Activated naive CD4-positive, alpha-beta T cell treated with anti-CD3 and anti-CD28 coated beads, Interleukin-2, amount 50 U/mL, for 24 hours (primary cell): ENCODE data around the gene POLA2.
"Not testable (repeated sequence)": the region's sequence is repeated elsewhere in the genome, so short reads cannot be mapped to it uniquely, and the experiment has no call there.

Experiments used
- H3K27ac Mint-ChIP-seq: one replicate; pipeline ENCODE4 v1.8.0; 2021; ENCODE audit warnings: mild to moderate bottlenecking, mixed read lengths
- H3K27me3 Mint-ChIP-seq: one replicate; pipeline ENCODE4 v1.8.0; 2021; ENCODE audit warnings: mixed read lengths
- H3K36me3 Mint-ChIP-seq: one replicate; pipeline ENCODE4 v1.8.0; 2021; ENCODE audit warnings: mixed read lengths
- H3K4me1 Mint-ChIP-seq: one replicate; pipeline ENCODE4 v1.8.0; 2021; ENCODE audit warnings: mixed read lengths
- H3K4me3 Mint-ChIP-seq: one replicate; pipeline ENCODE4 v1.8.0; 2021; ENCODE audit warnings: mild to moderate bottlenecking, mixed read lengths
- H3K9me3 Mint-ChIP-seq: one replicate; pipeline ENCODE4 v1.8.0; 2021; ENCODE audit warnings: mixed read lengths

The POLA2 gene

DNA sequence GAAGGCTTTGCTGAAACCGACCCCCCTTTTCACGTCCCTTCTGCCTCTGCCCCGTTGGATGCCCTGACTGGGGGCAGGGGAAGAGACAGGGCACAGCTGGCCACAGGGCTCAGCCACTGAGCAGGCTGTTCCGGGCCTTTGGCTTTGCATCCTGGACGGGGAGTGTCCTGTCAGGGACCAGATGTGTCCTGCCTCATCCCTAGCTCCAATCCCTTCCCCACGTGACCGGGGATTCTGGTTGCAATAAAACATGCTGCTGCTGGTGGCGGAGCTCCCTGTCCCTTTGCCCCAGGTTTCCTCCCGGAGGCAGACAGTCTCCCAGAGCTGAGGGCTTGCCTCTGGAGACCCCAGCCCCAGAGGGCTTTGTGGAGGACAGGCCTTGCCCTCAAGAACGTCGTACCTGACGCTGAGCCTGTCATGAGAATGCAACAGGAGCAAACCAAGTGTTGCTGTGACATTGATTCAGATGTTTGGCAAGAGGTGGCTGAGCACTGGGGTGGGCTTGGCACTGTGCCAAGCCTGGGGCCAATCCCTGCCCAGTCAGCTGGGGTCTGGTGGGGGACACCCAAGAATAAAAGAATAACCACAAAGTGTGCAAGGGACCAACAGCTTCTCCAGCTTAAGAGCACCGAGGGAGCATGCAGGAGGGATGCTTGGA lies 60.2 kb downstream of the POLA2 start:
- peaks cover 1% of the 10 kb centered on the region for H3K27me3 Mint-ChIP-seq
- H3K27ac Mint-ChIP-seq = no peak overlapping the region
- no peak overlapping the region for H3K4me3 Mint-ChIP-seq
- no peaks in the 10 kb centered on the region for H3K9me3 Mint-ChIP-seq
- H3K4me1 Mint-ChIP-seq = no peaks in the 10 kb centered on the region
- H3K36me3 Mint-ChIP-seq = no peaks in the 10 kb centered on the region

DNA sequence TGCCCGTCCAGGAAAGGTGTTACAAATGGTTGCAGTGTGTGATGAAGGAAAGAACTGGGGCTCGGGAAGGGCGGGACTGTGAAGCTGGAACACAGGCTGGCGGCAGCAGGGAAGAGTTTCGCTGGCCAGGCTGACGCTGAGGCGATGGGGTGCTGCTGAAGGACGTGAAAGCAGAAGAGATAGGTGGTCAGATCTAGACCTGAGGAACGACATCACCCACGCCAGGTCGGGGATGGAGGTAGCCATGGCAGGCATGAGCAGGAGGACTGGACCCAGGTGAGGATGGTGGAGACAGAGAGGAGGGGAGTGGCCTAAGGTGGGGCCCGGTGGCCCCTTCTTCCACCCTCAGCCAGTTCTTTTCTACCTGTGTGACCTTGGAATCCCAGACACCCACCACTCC lies 62.1 kb downstream of the POLA2 start:
- Mint-ChIP-seq H3K36me3 (no peaks in the 10 kb centered on the region), H3K4me3 (no peak overlapping the region), H3K27me3 (no peaks in the 10 kb centered on the region), H3K4me1 (no peaks in the 10 kb centered on the region), H3K27ac (no peak overlapping the region), H3K9me3 (no peaks in the 10 kb centered on the region)

DNA sequence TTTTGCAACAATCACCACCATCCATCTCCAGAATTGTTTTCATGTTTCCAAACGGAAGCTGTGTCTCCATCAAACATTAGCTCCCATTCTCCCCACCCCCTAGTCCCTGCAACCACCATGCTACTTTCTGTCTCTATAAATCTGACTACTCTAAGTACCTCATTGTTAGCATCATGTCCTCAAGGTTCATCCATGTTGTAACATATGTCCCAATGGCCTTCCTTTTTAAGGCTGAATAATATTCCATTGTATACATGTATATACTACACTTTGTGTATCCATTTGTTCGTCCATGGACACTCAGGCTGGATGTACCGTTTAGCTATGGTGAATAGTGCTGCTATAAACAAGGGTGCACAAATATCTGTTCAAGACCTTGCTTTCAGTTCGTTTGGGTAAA lies 63.7 kb downstream of the POLA2 start:
- Mint-ChIP-seq H3K4me1 (peaks cover 7% of the 10 kb centered on the region), H3K27ac (no peak overlapping the region), H3K27me3 (no peaks in the 10 kb centered on the region), H3K36me3 (no peaks in the 10 kb centered on the region), H3K9me3 (no peaks in the 10 kb centered on the region), H3K4me3 (no peak overlapping the region)

DNA sequence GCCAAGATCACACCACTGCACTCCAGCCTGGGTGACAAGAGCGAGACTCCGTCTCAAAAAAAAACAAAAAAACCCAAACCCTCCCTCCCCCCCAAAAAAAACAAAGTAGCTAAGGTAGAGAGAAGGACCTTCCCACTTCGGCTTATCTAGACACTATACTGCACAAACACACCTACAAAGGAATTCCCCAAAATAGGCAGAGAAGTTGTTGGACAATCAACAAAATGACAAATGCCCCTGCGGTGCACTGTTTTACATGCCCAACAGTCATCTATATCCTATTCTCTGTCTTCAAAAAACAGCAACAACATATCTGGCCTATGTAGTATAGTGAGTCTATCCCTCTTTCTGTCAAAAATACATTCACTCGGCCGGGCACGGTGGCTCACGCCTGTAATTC lies 65.3 kb downstream of the POLA2 start:
- Mint-ChIP-seq H3K27me3 (no peaks in the 10 kb centered on the region), H3K9me3 (no peaks in the 10 kb centered on the region), H3K4me3 (no peak overlapping the region), H3K4me1 (peaks cover 7% of the 10 kb centered on the region), H3K36me3 (no peaks in the 10 kb centered on the region), H3K27ac (no peak overlapping the region)

DNA sequence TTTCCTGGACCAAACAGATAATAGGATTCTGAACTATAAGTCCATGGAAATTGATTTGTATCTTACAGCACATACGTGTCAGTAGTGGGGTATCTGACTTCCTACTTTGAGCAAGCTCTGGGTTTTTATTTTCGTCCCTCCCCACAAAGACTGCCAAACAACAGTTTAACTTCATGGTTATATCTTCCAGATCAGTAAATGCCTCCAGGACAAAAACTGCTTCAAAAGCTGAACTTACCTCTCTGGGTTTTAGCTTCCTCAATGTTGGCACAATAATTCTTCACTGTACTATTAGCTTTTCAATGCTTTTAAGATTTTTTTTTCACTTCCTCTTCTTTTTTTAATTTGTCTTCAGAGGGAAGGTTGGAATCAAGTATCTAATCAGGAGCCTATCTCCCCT lies 67.7 kb downstream of the POLA2 start:
- Mint-ChIP-seq H3K27ac (peak overlapping the region; percentile 84), H3K9me3 (no peaks in the 10 kb centered on the region), H3K4me3 (no peak overlapping the region), H3K36me3 (no peaks in the 10 kb centered on the region), H3K27me3 (no peaks in the 10 kb centered on the region), H3K4me1 (peaks cover 9% of the 10 kb centered on the region)

DNA sequence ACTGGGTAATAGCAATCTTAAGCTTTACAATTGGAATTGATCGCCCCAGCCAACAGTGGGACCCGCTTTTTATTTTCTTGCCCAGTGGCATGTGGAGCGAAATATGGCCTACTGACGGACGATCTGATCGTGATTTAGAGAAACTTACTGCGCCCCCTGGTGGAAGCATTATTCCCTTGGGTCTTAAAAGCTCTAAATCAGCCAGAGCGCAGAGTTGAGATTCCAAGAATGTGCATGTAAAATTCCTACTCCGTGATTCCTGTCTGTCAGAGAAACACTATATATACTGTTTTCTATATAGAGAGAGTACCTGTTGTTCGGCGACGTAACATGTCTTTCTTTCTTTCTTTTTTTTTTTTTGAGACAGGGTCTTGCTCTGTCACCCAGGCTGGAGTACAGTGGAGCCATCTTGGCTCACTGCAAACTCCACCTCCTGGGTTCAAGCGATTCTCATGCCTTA lies 68.2 kb downstream of the POLA2 start:
- Mint-ChIP-seq H3K27ac (peak overlapping the region; percentile 84), H3K4me1 (peaks cover 14% of the 10 kb centered on the region), H3K27me3 (no peaks in the 10 kb centered on the region), H3K4me3 (peak overlapping the region; percentile 46), H3K9me3 (no peaks in the 10 kb centered on the region), H3K36me3 (no peaks in the 10 kb centered on the region)

DNA sequence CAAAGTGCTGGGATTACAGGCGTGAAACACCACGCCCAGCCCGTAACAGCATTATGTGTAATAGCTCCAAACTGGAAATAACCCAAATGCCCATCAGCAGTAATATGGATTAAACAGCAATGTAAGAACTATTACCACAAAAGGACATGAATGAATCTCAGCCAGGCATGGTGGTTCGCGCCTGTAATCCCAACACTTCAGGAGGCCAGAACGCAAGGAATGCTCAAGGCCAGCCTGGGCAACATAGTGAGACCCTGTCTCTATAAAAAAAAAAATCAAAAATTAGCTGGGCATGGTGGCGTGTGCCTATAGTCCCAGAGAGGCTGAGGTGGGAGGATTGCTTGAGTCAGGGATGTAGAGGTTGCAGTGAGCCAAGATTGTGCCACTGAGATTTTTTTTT lies 68.8 kb downstream of the POLA2 start:
- no peak overlapping the region for H3K4me3 Mint-ChIP-seq
- peaks cover 20% of the 10 kb centered on the region for H3K4me1 Mint-ChIP-seq
- H3K36me3 Mint-ChIP-seq = no peaks in the 10 kb centered on the region
- no peaks in the 10 kb centered on the region for H3K27me3 Mint-ChIP-seq
- H3K9me3 Mint-ChIP-seq = no peaks in the 10 kb centered on the region
- H3K27ac Mint-ChIP-seq = no peak overlapping the region

DNA sequence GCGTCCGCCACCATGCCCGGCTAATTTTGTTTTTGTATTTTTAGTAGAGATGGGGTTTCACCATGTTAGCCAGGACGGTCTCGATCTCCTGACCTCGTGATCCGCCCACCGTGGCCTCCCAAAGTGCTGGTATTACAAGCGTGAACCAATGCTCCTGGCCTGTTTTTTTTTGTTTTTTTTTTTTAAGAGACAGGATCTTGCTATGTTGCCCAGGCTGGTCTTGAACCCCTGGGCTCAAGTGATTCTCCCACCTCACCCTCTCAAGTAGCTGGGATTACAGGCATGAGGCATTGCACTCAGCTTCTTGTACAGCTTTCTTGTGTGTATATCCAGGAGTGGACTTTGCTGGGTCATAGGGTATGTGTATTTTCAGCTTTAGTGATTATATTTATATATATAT lies 70.8 kb downstream of the POLA2 start:
- not testable (repeated sequence) for H3K9me3 Mint-ChIP-seq, H3K36me3 Mint-ChIP-seq, H3K27ac Mint-ChIP-seq, H3K4me3 Mint-ChIP-seq, H3K27me3 Mint-ChIP-seq
- H3K4me1 Mint-ChIP-seq = peaks cover 23% of the 10 kb centered on the region

DNA sequence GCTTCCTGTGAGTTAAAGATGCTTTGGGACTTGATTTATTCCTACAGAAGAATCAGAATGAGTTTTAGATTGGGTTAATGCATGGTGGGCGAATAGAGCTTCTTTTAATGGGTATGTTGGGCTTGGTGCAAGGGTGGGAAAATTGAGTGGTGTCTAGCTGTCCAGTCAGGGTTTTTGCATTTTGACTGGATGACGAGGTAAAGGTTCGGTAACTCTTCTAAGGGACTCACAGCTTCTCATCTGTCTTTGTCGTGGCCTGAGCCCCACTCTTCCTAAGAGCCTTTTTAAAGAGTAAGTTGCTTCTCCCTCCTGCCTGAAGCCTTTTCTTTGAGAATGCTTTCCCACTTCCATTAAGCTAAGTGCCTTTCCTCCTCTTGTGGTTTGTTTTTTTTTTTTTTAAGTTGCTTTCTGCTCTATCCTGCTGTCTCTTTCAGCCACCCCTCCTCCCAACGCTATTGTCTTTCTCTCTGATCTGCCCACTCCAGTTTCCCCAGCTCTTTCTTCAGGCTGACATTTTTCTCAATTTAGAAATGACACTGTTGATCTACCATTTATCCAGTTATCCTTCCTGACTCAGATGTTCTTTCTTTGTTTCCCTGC lies 73.0 kb downstream of the POLA2 start:
- peak overlapping the region; percentile 84 for H3K27ac Mint-ChIP-seq
- peaks cover 5% of the 10 kb centered on the region for H3K36me3 Mint-ChIP-seq
- H3K4me3 Mint-ChIP-seq = peak overlapping the region; percentile 93
- no peaks in the 10 kb centered on the region for H3K27me3 Mint-ChIP-seq
- peaks cover 38% of the 10 kb centered on the region for H3K4me1 Mint-ChIP-seq
- no peaks in the 10 kb centered on the region for H3K9me3 Mint-ChIP-seq

DNA sequence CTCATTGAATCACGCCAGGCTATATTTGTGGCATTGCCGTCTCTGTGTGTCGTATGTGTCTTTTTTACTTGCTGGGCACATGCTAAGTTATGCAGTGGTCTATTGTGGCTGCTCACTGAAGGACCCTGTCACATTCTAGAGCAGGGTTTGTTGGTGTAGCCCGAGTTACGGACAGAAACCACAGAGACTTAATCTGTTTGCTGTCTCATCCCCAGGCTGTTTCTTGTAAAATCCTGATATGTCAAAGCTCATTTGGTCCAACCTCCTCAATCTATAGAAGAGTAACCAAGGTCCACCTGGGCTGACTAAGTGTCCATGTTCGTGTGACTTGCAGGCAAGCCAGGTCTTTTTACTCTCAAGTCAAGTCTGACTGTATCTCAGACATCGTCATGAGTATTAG lies 76.9 kb downstream of the POLA2 start:
- H3K9me3 Mint-ChIP-seq = no peaks in the 10 kb centered on the region
- H3K4me1 Mint-ChIP-seq = peaks cover 41% of the 10 kb centered on the region
- H3K36me3 Mint-ChIP-seq = peaks cover 12% of the 10 kb centered on the region
- peak overlapping the region; percentile 90 for H3K27ac Mint-ChIP-seq
- no peaks in the 10 kb centered on the region for H3K27me3 Mint-ChIP-seq
- peak overlapping the region; percentile 40 for H3K4me3 Mint-ChIP-seq

DNA sequence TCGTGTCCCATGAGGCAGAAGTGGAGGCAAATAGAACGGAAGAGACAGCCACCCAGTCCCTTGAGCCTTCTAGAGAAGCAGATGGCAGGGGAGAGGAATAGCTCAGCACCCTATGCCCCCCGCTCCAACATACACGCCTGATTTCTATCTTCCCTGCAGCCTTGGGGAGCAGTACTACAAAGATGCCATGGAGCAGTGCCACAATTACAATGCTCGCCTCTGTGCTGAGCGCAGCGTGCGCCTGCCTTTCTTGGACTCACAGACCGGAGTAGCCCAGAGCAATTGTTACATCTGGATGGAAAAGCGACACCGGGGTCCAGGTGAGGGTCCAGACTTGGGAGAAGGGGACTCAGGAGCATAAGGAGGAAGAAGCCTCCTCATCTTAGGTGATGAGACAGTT lies 78.5 kb downstream of the POLA2 start:
- Mint-ChIP-seq H3K4me3 (no peak overlapping the region), H3K4me1 (peaks cover 32% of the 10 kb centered on the region), H3K9me3 (no peaks in the 10 kb centered on the region), H3K27me3 (no peaks in the 10 kb centered on the region), H3K36me3 (peaks cover 16% of the 10 kb centered on the region), H3K27ac (no peak overlapping the region)

DNA sequence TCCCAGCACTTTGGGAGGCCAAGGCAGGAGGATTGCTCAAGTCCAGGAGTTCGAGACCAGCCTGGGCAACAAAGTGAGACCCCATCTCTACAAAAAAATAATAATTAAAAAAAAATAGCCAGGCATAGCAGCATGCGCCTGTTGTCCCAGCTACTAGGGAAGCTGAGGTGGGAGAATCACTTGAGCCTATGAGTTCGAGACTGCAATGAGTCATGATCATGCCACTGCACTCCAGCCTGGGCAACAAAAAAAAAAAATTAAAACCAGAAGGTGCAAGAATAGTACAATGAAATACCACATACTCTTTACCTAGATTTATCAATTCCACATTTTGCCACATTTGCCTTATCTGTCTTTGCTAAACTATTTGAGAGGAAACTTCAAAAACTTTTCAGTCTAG lies 80.1 kb downstream of the POLA2 start:
- peaks cover 20% of the 10 kb centered on the region for H3K36me3 Mint-ChIP-seq

More for the DNA sequence above, 80.1 kb downstream of the POLA2 start:
- Mint-ChIP-seq H3K27ac (no peak overlapping the region), H3K4me3 (no peak overlapping the region), H3K27me3 (no peaks in the 10 kb centered on the region), H3K4me1 (peaks cover 25% of the 10 kb centered on the region), H3K9me3 (no peaks in the 10 kb centered on the region)
